Stimulated activated CD4-positive, alpha-beta T cell treated with anti-CD3 and anti-CD28 coated beads, TNF-alpha, amount 100 ng/mL, for 48 hours (primary cell): ENCODE measurements around the gene GYS2.
"Not testable (repeated sequence)": the region's sequence is repeated elsewhere in the genome, so short reads cannot be mapped to it uniquely, and the experiment has no call there.

Source experiments
- DNase-seq, 3 donors: peaks; one replicate each; pipeline ENCODE4 v3.0.0-alpha.2; 2020; ENCODE audit warnings: low read depth in 3 of 3

Gene GYS2

GRCh38 chr12:21602774-21603173, 1.9 kb downstream of the GYS2 start:
- no peak for DNase-seq

- no peak for DNase-seq
Observed at GRCh38 chr12:21600196-21600595, 4.5 kb downstream of the GYS2 start.

DNA sequence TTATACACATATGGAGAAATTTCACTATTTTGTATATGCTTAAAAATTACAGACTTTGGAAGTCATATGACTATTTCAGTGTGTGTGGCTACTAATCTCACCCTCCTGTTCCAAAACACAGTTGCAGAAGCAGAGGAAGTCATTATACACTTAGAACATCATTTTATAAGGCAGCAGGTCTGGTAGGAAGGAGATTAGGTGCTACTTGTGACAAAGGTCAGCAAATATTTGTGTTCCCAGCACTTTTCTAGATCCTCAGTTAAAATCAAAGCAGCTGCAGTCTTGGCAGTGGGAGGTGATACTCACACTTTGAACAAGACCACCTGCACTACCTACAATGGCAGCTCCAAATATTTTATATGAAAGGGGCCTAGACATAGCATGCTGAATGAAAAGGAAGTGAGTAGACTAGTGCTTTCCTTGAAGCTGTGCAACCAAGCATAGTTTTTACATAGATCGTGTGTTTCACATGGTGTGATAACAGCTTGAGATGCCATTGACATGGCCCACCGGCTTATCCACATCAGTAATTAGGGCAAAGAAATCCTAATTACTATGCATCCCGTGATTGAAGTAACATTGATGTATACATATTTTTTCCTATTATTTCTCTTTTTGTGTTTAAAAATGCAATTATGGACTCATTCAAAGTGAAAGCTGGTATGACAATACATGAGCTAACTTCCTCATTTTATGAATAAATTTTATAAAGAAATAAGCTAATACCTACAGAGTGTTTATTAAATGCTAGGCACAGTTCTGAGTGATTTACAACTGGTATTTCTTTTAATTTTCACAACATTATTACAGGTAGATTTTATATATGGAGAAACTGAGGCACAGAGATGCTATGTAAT, 5.3 kb downstream of the GYS2 start:
- DNase-seq, result no peak

GRCh38 chr12:21598651-21599050, 6.0 kb downstream of the GYS2 start:
- no peak for DNase-seq

- DNase-seq, result not testable (repeated sequence)
Observed at GRCh38 chr12:21595356-21595755, 9.3 kb downstream of the GYS2 start.

DNA sequence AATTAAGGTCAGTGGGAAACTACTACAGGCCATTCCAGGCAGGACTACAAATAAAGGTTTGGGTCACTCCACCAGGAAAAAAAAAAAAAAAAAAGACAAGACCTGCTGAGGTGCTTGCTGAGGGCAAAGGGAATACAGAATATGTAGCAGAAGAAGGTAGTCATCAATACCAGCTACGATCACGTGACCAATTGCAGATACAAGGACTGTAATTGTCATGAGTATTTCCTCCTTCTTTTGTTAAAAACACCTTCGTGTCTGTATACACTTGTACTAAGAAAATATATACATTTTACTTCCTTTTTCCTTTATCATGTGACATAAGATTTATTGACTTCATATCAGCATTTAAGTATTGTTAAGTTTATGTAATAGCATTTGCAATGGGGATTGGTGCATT, 19.2 kb downstream of the GYS2 start:
- no peak for DNase-seq

DNA sequence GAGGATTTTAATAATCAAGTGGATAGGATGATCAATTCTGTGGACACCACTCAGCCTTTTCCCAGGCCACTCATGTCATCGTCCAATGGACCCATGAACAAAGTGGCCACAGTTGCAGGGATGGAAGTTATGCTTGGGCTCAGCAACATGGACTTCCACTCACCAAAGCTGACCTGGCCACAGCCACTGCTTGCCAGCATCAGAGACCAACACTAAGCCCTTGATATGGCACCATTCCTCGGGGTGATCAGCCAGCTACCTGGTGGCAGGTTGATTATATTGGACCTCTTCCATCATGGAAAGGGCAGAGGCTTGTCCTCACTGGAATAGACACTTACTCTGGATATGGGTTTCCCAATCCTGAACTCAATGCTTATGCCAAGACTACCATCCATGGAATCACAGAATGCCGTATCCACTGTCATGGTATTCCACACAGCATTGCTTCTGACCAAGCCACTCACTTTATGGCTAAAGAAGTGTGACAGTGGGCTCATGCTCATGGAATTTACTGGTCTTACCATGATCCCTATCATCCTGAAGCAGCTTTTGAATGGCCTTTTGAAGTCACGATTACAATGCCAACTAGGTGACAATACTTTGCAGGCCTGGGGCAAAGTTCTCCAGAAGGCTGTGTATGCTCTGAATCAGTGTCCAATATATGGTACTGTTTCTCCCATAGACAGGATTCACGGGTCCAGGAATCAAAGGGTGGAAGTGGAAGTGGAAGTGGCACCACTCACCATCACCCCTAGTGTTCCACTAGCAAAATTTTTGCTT, 20.1 kb downstream of the GYS2 start:
- not testable (repeated sequence) for DNase-seq

DNA sequence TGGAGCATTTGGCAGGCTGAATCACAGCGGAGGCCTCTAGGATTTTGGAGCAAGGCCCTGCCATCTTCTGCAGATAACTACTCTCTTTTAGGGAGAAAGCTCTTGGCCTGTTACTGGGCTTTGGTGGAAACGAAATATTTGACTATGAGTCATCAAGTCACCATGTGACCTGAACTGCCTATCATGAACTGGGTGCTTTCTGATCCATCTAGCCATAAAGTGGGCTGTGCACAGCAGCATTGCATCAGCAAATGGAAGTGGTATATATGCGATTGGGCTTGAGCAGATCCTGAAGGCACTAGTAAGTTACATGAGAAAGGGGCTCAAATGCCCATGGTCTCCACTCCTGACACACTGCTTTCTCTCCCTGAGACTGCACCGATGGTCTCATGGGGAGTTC, 21.1 kb downstream of the GYS2 start:
- DNase-seq, result no peak

DNA sequence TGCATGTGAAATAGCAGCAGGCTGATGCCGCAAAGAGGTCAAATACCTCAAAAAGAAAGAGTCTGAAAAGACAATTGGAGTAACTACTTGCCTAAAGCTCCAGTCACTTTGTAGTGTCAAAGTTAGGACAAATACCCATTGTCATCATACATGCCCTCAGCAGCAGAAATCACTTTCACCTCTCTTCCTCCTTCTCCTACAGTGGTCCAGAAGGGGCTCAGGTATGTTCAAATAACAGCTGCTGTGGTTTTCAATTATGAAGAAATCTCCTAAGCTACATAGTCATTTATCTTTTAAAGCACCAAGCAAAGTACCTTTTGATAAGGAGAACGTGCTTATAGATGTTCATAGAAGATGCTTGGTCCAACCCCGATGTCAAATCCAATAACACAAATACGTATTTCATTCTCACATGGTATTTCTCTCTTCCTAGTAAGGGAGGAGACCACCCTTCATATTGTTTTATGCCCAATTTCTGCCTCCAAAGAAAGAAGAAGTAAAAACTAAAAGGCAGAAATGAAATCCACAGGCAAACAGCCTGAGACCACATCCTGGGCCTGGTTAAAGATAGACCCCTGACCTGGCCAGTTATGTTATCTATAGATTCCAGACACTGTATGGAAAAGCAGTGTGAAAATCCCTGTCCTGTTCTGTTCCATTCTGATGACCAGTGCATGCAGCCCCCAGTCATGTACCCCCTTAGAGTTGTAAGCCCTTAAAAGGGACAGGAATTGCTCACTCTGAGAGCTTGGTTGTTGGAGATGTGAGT, 23.7 kb downstream of the GYS2 start:
- DNase-seq, result no peak

- DNase-seq, result no peak
Observed at GRCh38 chr12:21577516-21577915, 27.1 kb downstream of the GYS2 start.

GRCh38 chr12:21576431-21576830, 28.2 kb downstream of the GYS2 start:
- DNase-seq, result no peak

DNA sequence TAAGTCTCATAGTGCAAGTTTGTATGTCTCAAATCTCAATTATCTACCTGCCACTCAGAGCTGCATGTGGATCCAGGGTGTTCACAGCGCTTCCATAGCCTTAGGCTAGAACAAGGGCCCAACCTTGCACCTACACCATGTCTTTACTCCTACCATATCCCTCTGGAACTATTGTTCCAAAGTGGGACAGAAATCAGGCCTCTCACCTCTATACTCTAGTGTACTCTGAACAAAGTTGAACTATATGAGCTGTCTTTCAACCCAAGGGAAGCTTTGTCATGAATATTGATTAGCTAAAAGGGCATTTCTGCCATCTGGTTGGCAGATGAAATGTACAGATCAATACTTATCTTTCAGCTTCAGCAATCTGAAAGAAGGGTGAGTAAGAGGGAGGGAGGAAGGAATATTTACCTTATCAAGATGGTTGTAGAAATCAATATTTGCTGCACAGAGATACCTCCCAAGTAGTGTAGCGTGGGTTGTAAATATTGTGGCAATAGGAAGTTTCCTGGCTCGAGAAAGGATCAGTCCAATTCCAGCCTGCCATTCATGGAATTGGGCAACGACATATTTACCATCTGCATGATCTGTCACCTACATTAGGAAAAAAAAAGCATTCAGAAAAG, 30.8 kb downstream of the GYS2 start:
- DNase-seq, result no peak

DNA sequence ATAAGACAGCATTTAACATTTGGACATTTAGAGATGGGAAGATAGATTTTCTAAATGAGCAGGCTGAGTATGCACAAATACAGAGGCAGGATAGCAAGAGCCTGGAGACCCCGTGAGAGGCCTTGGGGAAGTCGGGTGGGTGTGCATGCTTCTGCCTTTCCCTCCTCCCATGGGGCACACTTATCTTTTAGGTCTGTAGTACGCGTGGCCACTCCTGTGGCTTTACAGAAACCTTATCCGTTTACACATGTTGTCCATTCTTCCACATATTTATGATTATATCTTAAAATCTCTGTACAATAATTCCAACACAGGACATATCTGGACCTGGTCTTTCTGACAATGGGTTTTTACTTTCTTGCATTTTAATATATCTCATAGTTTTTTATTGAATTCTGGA, 33.6 kb downstream of the GYS2 start:
- no peak for DNase-seq

GRCh38 chr12:21568115-21568514, 36.5 kb downstream of the GYS2 start:
- no peak for DNase-seq

DNA sequence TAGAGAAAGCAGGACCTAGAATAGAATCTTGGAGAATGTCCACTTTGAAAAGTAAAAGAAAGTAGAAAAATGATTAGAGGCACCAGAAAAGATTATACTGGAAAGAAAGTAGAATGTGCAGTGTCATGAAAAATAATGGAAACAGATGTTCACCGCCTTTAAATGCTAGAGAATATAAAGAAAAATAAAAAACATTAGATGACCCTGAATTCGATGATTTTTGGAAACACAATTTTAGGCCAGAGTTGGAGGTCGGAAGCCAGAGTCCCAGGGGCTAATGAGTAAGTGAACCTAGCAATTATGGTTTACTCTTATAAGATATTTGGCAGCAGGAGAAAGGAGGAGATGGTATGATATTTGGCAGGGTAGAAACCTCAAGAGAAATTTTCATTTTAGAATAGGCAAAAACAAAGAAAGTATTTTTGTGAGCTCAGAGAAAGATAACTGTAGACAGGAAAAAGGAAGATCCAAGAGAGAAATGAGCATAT, 37.7 kb downstream of the GYS2 start:
- DNase-seq, result no peak

DNA sequence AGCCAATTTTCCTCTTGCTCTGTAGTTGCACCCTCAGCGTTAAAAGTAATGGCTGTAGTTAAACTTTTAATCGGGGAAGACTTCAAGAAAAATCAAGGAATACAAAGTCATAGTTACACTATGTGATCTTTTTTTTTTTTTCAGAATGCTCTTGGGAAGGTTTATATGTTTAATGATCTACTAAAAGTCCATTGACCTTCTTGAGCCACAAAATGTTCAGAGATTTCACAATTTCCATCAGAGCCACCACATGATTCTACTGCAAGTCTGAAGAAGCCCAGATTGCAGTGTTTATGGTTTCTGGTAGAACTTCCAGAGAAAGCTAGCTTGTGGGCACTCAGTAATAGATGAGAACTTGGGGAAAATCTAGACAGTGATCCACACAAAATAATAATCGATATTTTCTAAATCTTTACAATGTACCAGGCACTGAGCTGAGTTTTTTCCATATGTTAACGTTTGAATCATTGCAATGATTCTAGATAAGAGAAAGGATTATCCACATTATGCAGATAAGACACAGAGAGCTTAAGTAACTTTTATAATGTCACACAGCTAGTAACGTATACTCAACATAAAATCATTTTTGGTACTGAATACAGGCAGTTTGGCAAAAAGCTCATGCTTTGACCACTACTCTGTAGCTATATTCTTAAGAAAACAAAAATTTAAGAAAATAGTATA, 38.3 kb downstream of the GYS2 start:
- no peak for DNase-seq

- DNase-seq, result no peak
Observed at GRCh38 chr12:21562859-21563258, 41.8 kb downstream of the GYS2 start.

DNA sequence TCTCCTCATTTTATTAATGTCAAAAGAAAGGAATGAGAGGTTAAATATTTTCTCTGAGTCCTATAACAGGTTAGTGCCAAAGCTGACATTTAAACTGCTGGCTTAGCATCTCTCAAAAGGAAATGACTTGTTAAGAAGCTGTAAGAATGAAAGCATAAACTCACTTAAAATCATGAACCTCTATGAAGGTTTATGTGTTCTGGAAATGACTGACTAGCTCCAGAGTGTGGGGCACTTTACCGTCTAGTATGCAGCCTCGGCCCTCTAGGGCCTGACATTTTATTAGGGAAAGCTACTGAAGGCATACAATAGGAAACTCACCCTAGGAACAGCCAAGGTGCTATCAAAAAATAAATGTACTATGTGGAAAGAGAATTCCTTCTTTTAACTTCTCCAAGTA, 43.5 kb downstream of the GYS2 start:
- DNase-seq, result no peak

- DNase-seq, result no peak
Observed at GRCh38 chr12:21559855-21560569, 44.6 kb downstream of the GYS2 start.

DNA sequence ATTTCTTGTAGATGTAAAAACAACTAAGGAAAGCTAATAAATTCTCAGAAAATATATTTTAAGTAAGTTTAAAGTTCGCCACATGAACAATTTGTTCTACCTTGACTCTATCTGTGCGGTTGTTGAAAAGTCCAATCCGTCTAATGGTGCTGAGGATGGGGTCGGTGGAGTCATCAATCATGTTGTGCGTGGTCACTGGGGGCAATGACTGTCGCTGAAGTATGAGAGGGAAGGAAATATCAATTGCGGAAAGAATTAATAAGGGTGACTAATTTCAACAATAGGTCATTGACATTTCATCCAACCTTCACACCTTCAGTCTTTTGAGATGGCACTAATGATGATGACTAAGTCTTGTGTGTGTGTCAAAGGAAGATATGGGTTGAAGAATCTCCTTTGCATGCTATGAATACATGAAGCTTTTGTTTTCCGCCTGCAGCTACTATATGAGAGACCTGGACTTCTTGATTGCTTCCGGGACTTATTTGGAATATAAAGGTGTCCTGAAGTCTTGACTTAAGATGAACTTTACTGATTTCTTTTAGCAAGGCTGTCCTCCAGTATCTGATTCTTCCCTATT, 46.5 kb downstream of the GYS2 start:
- no peak for DNase-seq
